Activated CD4-positive, alpha-beta T cell treated with anti-CD3 and anti-CD28 coated beads, Interleukin-2, amount 50 U/mL, for 16 hours (primary cell): ENCODE results near the gene PIGN.
A peak's percentile ranks its signal among the peaks of the same experiment; 100 is the strongest.
"Not testable (repeated sequence)": the region's sequence is repeated elsewhere in the genome, so short reads cannot be mapped to it uniquely, and the experiment has no call there.

ENCODE experiments used
- DNase-seq: peaks from one replicate; pipeline ENCODE4 v3.0.0-alpha.2; 2020

PIGN gene

DNA sequence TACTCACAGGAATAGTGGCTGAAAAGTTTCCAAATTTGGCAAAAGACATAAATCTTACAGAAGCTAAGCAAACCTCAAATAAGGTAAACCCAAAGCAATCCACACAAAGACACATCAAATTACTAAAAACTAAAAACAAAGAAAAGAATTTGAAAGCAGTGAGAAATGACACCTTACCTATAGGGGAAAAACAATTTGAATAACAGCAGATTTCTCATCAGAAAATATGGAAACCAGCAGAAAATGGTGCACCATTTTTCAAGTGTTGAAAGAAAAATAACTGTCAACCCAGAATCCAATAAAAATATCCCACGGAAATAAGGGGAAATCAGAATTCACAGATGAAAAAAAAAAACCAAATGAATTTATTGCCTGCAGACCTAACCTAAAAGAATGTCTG, 138.6 kb downstream of the PIGN start:
- DNase-seq: no peak

DNA sequence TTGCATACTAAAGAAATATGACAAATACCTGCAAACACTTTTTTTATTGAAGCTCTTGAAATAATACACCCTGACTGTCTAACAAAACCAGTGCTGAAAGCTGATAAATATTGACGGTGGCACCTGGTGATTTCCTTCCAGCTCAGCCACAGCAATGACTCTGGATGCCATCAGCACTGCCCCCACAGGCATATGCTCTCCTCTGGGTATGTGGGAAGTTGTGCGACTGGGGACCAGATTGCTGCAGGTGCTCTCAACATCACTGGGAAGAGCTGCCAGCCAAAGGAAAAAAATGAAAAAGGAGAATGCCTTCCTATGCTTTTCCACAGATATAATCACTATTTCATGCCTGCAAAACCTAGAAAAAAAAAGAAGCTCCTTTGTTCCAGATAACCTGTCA, 141.5 kb downstream of the PIGN start:
- no peak for DNase-seq

DNA sequence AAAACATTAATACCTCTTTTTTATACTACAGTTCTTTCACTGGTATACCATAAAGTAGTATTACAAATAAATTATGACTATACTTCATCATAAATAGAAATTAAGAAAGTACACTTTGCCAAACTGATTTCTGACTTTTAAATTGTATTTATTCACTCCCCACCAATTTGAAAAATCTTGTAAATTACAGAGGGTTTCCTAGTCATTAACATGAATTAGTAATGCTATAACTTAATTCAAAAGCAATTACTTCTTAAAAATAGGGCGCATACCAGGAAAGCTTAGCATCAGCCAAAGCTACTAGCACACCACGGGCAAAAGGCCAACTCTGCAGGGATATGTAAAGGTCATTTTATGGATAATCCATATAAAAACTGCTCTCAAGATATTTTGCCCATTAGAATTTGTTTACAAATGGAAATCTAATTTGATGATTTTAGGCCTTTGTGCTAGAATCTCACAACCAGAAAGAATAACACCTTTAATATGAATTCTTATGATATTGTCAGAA, 142.3 kb downstream of the PIGN start:
- no peak for DNase-seq

DNA sequence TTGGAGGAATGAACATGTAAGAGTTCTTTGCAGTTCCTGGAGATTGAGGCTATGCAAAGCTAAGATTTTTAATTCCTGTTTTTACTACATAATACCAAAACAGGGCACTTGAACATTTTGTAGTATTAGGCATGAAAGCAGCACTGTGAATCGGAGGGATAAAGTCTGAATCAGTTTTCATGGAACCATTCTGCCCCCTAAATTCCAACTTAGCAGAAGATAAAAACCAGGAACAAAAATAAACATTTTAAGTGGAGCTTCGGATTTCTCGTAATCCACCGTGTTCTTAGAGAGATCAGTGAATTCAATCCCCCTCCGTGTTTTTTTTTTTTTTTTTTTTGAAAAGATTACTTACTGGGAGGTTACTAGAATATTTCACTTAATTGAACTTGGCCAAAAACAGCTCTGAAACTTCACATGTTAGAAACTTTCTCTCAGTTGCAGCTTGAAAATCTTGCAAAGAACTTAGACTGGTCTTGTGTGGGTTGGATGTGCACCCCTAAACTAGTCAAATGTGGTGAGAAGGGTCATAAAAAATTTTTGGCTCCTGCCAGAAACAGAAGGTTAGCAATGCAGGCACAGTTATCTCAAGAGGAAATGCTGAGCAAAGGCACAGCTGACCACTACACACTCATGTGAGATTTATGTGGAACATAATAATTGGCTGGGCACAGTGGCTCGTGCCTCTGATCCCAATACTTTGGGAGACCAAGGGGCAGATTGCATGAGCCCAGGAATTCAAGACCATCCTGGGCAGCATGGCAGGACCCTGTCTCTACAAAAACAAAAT, 148.7 kb downstream of the PIGN start:
- no peak for DNase-seq

DNA sequence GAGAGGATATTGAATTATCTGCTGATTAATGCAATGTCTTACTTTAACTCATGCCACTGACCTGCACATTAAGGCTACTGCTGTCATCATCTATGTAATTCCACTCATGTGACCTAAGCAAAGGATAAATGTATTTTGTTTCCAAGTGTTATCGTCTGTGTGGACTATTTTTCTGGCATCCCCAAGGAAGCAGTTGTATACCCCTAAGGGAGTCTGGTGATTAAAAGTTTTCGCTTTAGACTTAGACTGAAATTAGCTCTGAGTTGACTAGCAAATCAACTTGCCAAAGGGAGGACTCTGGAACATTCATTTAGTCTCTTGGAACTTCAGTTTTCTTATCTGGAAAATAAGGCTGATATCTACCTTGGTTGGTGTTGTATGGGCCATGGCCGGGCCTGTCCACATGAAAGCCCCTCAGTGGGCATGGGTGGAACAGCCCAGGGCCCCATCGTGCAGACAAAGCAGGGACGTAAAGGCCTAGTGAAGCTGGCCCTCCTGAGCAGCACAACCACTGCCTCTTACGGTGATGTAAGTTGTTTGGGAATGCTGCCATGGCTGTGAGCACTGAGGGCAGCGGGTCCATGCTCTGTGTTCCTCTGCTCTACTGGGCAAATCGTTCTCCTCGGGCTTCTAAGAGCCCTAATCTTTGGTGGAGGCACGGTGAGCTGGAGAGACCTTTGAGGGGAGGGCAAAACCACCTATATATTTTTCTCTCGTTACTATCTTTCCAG, 149.7 kb downstream of the PIGN start:
- no peak for DNase-seq

DNA sequence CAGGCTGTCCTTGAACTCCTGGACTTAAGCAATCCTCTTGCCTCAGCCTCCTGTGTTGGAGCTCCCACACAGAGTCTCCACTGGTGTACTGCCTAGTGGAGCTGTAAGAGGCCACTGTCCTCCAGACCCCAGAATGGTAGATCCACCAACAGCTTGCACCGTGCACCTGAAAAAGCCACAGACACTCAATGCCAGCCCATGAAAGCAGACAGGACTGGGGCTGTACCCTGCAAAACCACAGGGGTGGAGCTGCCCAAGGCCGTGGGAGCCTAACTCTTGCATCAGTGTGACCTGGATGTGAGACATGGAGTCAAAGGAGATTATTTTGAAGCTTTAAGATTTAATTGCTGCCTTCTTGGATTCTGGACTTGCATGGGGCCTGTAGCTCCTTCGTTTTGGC, 152.6 kb downstream of the PIGN start:
- DNase-seq: not testable (repeated sequence)

DNA sequence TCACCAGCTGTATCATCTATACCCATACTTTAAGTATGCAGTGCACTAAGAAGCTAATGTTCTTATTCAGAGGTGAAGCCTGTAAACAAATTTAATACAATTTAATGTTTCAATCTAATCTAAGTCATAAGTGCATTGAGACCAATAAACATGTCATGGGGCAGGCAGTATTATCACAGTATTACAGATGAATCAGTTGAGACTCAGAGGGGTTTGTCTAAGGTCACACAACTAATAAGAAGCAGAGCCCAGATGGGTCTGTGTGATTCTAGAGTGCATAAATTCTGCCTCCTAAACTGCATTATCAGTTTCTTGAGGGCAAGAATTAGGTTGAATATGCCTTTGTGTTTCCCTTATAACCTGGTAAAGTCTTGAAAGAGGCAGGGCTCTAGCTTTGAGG, 153.1 kb downstream of the PIGN start:
- DNase-seq: no peak

DNA sequence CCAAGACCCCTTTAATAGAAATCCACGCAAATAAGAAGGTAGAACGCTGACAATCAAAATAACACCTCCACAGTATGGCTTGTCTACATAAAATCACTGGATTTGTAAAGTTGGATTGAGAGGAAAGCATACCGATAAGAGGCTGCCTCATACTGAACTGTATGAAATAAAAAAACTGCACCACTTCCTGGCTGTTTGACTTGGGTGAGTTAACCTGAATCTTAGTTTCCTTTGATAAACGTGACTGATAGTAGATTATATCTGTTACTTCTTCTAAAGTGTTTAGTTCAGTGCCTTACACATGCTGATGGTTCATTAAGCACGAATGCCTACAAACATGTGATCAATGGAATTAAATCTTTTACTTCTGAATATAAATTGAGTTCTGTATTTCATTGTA, 153.6 kb downstream of the PIGN start:
- DNase-seq: peak; percentile 6

DNA sequence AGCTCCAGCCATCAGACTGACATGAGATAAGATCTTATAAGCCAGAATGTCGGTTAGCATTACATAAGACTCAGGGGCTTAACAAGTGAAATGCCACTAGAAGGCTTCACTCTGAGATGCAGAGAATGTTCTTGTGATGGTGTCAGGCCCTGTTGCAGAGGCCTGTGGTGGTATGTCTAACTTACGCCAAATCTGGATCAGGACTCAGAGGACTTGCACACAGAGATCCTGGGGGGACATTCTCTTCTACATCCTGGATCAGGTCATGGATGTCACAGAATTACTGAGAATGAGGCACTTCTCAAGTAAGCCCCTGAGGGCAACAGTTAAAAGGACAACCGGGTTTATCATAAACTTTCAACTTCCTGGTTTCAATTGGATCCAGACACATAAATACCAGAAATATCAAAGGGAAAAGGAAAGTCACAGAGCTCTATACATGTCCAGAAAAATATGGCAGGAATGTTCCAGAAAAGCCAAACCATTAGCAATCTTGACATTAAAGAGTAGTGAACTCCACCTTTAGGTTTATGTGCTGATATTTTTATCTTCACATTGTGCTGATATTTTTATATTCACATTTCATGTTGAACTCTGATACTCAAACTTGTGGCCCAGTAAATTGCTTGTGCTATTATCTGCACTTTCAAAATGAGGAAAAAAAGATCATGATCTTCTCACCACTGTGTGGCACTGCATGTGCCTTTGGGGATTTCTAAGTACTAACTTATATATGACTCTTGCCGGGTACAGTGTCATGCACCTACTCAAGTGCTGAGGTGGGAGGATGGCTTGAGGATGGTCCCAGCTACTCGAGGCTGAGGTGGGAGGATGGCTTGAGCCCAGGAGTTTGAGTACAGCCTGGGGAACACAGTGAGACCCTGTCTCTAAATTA, 156.5 kb downstream of the PIGN start:
- no peak for DNase-seq

DNA sequence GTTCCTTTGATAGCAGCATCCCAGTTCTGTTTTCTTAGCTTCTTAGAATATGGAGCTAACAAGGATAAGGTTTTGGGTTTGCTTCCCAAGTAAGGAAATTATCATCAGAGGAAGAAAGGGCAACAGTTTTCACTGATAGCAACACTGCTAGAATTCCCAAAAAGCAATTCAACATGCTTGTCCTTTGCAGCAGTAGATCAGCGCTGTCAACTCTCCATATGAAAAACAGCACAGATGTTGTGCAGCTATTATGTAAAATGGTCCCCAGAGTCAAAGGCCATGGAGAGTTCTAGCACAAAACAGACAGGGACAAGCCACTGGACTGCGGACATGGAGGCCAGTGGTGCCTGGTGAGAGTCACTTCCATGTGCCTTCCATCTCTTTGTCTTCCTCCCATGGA, 158.1 kb downstream of the PIGN start:
- DNase-seq: no peak

DNA sequence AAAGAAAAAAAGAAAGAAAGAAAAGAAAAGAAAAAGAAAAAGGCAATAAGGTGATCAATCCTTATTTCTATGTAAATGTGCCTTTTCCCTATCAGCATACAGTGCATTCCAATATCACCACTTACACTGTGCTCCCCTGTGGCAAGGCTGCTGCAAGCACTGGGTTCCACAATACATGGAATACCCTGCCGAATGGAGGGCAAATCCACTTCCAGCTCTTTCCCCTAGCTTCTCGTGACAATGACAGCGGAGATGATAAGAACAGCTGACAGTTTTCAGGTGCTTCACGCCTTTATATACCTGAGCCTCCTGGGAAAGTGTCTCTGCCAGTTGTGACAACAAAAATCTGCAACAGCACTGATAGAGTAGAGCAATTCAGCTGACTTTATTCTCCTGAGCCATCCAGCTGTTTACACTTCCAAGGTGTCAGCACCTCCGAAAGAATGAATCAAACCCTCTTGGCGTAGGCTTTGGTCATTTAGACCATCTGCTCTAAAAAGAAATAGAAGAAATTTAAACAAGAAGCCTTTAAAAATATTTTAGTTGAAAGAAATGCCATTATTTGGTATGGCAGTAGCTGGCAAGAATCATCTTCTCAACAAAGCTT, 158.8 kb downstream of the PIGN start:
- no peak for DNase-seq

DNA sequence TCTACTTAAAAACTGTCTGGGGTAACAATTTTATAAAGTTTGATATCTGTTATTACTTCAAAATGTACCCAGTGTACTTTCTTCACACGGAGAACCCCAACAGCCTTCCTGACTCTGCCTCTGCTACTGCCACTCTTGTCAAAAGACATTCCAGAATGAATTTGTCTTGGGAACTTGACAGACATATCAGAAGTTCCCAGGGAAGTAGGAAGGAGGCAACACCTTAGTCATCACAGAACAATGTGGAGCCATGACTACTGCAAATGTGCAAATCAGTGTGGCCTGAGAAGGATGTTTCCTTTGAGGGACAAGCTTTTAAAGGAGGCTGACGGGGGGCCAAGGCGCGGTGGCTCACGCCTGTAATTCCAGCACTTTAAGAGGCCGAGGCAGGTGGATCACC, 160.3 kb downstream of the PIGN start:
- no peak for DNase-seq

DNA sequence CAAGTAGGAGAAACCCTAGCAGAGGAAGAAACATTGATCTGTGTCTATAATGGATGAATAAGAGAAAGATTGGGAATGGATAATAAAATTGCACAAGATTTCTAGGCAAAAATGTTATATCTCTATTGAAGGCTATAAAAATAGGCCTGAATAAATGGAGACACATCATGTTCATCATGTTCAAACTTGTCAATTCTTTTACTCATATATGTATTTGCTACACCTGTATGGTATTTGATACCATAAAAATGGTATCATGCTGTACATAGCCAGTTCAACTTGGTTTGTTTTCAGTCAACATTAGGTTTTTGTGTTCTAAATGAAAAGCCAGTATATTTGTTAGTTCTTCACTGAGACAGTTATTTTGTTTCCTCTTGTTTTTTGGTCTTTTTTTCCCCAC, 161.9 kb downstream of the PIGN start:
- DNase-seq: no peak

DNA sequence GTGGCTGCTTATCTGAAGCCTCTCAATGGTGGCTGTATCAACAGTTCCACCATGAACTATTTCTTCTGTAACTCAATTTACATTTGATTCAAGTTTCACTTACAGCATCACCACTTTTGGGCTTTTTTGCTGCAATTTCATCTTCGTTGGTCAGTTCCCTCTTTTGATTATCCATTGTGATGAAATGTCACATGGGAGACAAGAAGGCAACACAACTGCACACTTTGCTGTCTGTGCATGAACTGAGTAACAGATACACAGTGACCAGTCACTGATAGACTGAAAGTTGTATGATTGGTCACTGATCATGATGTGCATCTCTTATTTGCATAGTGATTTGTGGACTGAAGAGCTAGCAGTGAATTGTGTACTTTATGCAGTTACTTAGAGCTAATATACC, 163.3 kb downstream of the PIGN start:
- no peak for DNase-seq

DNA sequence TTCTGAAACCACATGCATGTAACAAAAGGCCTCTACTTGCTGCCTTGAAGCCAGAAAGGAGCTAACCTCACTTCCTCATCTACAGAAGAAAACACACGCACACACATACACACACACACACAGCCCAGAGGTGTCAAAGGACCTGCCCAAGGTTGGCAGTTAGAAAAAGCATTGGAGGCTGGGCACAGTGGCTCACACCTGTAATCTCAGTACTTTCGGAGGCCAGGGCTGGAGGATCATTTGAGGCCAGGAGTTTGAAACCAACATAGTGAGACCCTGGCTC, 168.2 kb downstream of the PIGN start:
- DNase-seq: no peak

DNA sequence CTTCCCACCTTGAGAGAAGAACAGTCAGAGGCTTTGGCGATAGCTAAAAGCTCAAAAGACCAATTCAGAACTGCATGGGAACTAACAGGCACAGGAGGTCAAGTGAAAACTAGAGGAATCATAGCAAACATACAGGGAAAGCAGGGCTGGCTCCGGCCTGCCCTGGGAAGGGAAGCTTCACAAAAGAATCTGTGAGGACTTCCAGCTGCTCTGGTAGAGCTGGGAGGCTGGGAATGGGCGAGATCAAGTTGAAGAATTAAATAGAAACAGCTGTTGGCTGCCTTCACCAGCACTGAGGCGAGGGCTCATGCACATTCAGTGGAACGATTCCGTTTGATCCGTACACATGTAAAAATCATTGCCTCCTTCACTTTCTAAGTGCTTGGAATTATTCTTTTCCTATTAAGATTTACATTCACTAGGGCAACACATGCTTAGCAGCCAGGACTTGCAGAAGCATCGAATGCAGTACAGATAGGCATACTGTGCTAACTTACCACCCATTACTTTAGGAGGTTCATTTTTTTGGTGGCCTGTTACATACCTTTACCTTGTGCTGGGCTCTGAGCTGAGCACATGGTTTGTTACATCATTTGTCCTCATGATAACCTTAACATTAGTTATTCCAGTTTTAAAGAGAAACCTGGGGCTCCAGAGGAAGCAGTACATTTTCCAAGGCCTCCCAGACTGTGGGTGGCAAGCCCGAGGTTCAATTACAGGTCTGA, 168.7 kb downstream of the PIGN start:
- no peak for DNase-seq

DNA sequence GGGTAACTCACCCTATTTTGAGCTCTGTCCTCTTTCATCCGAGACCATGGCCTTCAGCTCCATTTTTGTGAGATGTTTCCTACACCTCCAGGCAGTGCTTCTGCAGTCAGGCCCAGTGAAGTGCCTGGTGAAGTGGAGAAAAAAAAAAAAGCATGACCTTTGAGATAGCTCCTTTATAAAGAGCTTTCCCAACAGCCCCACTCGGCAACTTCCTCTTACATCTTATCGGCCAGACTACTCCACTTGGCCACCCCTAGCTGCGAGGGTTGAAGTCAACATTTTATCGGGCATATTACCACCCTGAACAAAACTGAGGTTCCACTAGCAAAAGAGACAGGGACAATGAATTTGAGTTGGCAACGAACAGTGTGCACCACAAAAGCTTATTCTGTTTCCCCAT, 169.2 kb downstream of the PIGN start:
- no peak for DNase-seq

DNA sequence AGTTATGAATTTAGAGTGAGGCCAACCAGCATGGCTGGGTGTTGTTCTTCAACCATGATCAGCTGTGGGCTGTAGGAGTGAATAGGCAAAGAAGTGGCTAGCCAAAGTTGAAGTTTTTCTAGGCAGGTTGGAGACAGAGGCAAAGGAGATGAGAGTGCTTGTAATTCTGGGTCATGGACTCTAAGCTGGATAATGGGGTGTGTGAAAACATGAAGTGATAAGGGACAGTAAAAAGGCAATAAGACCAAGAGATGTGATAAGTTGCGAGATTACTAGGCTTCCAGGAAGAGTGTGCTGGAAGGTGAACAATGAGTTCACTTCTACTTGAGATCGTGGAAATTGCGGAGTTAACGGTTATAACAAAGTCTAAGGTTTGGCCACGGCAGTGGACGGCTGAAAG, 175.4 kb downstream of the PIGN start:
- no peak for DNase-seq

DNA sequence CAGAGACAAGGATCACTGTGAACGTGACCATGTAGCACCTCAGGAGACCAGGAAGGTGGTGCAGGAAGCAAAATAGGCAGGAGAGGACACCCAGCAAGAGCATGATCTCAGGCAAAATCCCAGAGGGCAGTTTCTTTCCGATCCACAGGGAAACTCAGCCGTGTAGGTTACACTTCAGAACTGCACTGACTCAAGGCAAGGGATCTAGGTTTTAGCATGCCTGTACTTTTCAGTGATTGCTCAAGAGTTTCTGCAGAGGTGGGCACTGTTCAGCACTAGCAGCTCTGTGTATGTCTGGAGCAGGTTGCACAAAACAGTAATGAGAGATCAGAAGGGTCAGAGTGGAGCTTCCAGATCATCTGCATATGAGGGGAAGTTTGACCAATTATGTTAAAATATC, 177.3 kb downstream of the PIGN start:
- DNase-seq: no peak

DNA sequence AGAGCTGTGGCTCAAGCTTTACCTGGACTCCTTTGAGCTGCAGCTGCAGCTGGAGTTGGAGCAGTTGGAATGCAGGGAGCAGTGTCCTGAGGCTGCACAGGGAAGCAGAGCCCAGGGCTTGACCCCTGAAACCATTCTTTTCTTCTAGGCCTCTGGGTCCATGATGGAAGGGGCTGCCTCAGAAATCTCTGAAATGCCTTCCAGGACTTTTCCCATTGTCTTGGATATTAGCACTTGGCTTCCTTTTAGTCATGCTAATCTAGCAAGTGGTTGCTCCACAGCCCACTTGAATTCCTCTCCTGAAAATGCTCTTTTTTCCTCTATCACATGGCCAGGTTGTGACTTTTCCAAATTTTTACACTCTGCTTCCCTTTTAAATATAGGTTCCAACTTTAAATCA, 185.5 kb downstream of the PIGN start:
- no peak for DNase-seq

DNA sequence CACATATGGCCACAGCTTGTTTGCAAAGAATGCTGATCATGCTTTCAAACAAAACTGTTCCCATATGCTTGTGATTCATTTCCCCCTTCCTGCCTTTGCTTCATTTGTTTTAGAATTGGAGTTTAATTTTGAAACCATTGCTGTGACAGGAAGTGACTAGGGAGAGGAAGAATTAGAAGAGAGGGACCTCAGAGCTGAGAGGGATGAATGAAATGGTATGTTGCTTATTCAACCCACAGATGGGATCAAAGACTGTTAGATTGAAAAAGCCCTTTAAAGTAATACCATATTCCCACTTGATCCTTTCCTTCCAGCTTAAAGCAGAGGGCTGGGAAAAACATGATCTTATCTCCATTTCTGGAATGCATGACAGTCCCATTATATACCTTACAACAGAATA, 187.9 kb downstream of the PIGN start:
- DNase-seq: peak; percentile 56

DNA sequence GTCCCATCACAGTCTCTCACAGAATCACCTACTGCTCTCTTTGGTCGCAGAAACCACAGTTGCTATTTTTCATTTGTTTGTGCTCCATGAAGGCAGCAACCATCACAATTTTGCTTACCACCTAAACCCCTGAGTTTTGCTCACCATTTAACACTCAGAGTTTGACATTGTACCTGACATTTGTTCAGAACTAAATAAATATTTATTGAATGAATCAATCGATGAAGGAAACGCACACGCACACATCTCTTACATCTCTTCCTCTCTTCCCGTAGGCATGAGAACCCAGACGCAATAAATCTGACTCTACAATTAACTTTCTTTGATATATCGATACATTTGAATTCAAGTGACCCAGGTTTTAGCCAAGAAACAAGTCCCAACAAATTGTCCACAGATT, 188.5 kb downstream of the PIGN start:
- DNase-seq: no peak

DNA sequence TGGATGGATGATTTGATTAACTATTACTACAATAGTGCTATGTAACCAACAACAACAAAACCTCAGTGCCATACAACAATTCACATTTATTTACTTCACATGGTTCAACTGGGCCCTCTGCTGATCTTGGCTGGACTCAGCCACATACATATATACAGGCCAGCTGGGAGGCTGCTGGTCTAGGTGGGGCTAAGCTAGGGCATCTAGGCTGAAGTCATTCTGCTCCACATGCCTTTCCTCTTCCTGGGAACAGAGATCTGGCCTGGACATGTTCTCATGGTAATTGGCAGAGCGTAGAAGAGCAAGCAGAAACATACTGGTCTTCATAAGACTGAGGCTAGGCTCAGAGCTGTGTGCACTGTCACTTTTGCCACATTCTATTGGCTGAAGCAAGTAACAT, 191.2 kb downstream of the PIGN start:
- no peak for DNase-seq
